AG09309 (cell line): ENCODE results near the gene OR52I1.

Experiments used
- DNase-seq: peaks from one replicate; pipeline ENCODE4 v3.0.0-alpha.2; 2010; ENCODE audit warnings: low read depth
- H3K4me3 ChIP-seq: 2 replicates; pipeline ENCODE4 v1.5.1; 2011; ENCODE audit warnings: mild to moderate bottlenecking, low read depth, low read length, moderate library complexity; ENCODE audit not compliant: control insufficient read depth
- TF ChIP-seq, protein P1 (sequence below): IDR thresholded peaks from 2 replicates; pipeline ENCODE4 v1.5.1; 2011; ENCODE audit warnings: mild to moderate bottlenecking, low read depth, low read length, inconsistent platforms; ENCODE audit not compliant: insufficient read depth, control insufficient read depth; ENCODE audit errors: missing control alignments

Gene OR52I1

DNA sequence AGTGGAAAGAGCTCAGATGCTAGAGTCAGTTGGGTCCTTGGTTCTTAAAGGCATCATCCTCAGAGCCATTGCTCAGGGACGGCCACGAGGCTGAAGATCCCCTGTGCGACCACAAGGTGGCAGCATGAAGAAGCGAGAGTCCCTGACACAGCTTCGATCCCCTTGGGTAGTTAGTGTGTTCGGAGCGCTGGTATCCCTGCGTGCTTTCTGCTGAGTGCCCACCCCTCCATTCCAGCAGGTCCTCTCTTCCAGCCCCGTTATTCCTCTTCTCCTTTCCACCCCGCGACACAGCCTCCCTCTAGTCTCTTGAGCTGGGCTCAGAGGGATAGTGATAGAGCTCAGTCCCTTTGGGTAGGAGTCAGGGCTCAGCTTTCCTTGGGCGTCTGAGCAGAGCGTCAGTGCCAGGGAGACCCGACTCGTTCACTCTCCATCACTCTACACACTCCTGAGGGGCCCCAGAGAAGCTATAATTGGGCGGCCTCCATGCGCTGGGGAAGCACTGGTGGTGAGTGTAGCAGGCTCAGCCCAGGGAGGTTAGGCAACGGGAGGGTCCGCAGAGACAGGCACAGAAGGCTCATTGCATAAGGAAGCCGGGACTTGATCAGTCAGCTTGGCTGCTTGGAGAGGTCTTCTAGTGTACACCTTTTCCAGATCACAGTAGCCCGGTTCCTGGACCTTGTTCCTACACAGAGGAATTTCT is 43.3 kb downstream of the OR52I1 start, which contains the start of gene OR51D1:
Gene OR51D1 (plus strand): TSS at position 516 of the 700 bp plus-strand sequence. CDS start 2,314 bp downstream, outside the sequence.
- H3K4me3 ChIP-seq = no peak within 1 kb of the TSS
- peak; percentile 13 for DNase-seq
- TF ChIP-seq, protein P1, sequence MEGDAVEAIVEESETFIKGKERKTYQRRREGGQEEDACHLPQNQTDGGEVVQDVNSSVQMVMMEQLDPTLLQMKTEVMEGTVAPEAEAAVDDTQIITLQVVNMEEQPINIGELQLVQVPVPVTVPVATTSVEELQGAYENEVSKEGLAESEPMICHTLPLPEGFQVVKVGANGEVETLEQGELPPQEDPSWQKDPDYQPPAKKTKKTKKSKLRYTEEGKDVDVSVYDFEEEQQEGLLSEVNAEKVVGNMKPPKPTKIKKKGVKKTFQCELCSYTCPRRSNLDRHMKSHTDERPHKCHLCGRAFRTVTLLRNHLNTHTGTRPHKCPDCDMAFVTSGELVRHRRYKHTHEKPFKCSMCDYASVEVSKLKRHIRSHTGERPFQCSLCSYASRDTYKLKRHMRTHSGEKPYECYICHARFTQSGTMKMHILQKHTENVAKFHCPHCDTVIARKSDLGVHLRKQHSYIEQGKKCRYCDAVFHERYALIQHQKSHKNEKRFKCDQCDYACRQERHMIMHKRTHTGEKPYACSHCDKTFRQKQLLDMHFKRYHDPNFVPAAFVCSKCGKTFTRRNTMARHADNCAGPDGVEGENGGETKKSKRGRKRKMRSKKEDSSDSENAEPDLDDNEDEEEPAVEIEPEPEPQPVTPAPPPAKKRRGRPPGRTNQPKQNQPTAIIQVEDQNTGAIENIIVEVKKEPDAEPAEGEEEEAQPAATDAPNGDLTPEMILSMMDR = peak; percentile 88

DNA sequence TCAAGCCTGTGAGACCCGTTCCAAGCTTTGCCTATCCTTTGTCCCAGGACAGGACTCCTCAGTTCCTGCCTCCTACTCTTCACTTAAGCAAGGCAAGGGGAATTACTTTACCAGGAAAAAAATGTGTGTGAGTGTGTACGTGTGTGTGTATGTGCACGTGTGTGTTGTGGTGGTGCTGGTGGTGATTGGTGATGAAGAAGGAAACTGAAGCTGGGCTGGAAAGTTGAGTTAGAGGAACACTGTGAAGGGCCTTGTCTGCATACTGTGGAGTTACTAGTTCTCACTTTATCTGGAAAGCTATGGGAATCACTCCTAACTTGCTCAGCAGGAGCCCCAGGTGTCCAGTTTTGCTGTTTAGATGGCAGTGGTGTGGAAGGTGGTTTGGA is 43.8 kb downstream of the OR52I1 start:
- TF ChIP-seq, protein P1 = no peak
- no peak overlapping the region for H3K4me3 ChIP-seq
- DNase-seq = no peak

DNA sequence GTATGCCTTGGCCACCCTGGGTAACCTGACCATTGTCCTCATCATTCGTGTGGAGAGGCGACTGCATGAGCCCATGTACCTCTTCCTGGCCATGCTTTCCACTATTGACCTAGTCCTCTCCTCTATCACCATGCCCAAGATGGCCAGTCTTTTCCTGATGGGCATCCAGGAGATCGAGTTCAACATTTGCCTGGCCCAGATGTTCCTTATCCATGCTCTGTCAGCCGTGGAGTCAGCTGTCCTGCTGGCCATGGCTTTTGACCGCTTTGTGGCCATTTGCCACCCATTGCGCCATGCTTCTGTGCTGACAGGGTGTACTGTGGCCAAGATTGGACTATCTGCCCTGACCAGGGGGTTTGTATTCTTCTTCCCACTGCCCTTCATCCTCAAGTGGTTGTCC is 46.1 kb downstream of the OR52I1 start:
- TF ChIP-seq, protein P1 = no peak
- DNase-seq = no peak
- H3K4me3 ChIP-seq = no peak overlapping the region

DNA sequence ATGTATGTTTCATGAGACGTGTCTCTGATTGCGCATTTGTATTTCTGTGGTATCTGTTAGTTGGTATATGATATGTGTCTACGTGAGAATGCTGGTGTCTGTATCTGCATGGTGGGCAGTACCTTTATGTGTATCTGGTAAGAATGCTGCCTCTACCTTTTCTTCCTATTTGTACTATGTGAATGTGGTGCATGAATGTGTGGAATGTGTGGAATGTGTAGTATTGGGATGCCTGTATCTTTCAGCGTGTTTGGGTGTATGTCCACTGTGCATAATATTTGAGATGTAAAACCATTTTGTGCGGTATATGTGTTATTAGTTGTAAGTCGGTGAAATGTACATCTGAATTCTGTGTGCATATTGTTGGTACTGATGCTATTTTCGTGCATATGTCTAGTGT is 47.7 kb downstream of the OR52I1 start:
- DNase-seq = no peak
- TF ChIP-seq, protein P1 = no peak
- H3K4me3 ChIP-seq = no peak overlapping the region

DNA sequence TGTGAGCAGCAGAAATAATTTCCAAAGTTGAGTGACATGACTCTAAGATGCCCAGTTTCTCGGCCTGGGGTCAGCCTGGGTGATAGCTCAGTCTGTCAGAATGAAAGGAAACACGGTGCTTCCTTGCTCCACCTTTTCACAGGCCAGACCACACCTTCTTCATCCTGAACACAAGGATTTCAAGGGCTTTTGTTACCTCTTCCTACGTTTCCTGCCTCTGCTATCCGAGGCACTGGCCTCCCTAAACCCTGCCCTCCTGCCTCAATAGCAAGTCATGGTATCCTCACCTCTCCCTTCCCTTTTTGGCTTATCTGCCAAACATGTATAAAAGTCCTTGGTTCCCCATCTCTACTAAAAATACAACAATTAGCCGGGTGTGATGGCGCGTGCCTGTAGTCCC is 48.2 kb downstream of the OR52I1 start:
- no peak overlapping the region for H3K4me3 ChIP-seq
- DNase-seq = no peak
- TF ChIP-seq, protein P1 = no peak

DNA sequence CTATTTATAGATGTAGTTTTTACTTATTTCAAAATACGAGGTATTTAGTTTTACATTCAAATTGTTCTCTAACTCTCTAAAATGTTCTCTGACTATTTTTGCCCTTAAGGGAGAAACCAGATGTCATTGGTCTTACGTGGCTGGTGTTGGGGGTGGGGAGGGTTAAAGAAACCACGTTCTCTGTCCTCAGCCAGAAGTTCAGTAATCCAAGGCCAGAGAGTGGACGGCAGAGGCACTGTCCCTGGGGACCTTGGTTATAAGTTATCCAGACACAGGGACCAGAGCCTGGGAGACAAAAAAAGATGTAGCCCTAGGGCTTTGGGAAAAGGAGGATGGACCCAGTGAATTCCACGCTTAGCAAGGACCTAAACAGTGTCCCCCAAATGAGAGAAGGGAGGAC is 49.2 kb downstream of the OR52I1 start:
- TF ChIP-seq, protein P1 = no peak
- no peak for DNase-seq
- no peak overlapping the region for H3K4me3 ChIP-seq

DNA sequence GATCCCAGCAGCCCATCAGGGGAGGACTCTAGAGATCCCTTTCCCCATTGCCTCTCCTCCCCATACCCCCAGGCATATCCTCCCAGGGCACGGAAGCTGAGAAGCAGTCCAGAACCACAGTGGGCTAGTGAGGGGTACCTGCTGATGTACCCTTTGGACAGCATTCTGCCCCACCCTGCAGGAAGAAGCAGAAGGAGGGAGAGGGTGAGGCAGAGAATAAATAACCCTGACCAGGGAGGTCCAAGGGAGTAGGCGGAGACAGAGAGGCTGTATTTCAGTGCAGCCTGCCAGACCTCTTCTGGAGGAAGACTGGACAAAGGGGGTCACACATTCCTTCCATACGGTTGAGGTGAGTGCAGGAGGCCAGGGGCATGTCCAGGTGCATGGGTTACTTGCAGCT is 49.8 kb downstream of the OR52I1 start, which contains the start of gene OR51E1:
Gene OR51E1 (plus strand): TSS at position 301 of the 400 bp plus-strand sequence. CDS start 8,545 bp downstream, outside the sequence.
- no peak within 1 kb of the TSS for H3K4me3 ChIP-seq
- no peak for DNase-seq
- TF ChIP-seq, protein P1 = no peak
